ENCODE data around the gene MT1X. TPM values are rescaled to one million over a fixed set of nuclear protein-coding genes. Genes with fewer than 3 reads are reported as not detected.

Gene MT1X
- total and polyA plus RNA-seq, 2 of the 13 experiments (the other 11 are each of a cell fraction or from before 2014, with no cell fraction given), result 19.7 to 288 TPM

DNA sequence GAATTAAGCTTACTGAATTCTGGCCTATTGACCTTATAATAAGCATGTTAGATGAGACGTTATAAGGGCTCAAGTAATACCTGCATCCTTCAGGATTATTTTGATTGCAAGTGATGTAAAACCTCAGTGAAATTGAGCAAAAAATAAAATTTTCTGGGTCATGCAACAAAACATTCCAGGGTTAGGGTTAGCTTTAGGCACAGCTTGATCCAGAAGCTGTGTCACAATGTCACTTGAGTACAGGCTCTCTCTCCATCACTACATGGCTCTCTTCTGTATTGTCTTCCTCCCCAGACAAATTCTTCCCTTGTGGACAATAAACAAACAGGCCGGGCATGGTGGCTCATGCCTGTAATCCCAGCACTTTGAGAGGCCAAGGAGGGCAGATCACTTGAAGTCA lies 44.0 kb downstream of the MT1X start:
- Histone ChIP-seq H3K9ac (ENCODE audit: insufficient read depth, low read depth, low read length) (no peak overlapping the region), H3K4me3 (replicated peaks in 1 of 3; ENCODE audit: insufficient read depth in 1 of 3, low read depth in 2 of 3, low read length in 3 of 3) (no peak overlapping the region), H3K79me2 (ENCODE audit: insufficient read depth, low read length) (peaks cover 13% of the 10 kb centered on the region), H4K20me1 (ENCODE audit: insufficient read depth, low read length) (no peaks in the 10 kb centered on the region), H3K4me1 (ENCODE audit: insufficient read depth, low read length) (peaks cover 34% of the 10 kb centered on the region), H3K27ac (ENCODE audit: extremely low read length, insufficient read depth, low read length) (no peak overlapping the region), H3K36me3 (replicated peaks in 1 of 2; ENCODE audit: control insufficient read depth in 1 of 2, insufficient read depth in 2 of 2, low read length in 2 of 2) (no peaks in the 10 kb centered on the region), H3K4me2 (ENCODE audit: low read depth, low read length) (no peak overlapping the region), H3K9me3 (ENCODE audit: low read length) (no peaks in the 10 kb centered on the region), H2AFZ (ENCODE audit: low read length) (no peak overlapping the region), H3K27me3 (ENCODE audit: control insufficient read depth in 1 of 2, insufficient read depth in 2 of 2, low read length in 2 of 2) (no peaks in the 10 kb centered on the region; a peak in 1 of 5 replicates)
- ATAC-seq, result no peak
- 50% methylated on average over 2 of the region's 2 CpGs for WGBS (ENCODE audit: low lambda C conversion rate)
- ChIA-PET POLR2A (no interaction called here), CTCF (ENCODE audit: low intra/inter-chr PET ratio, low total read pairs) (no interaction called here)
- no TSS peak for BruUV-seq (replicated peaks)
- in situ Hi-C loops (cut with HindIII; ENCODE audit: extremely low pct_ligation_motif_present, low pct_unique_long_range_greater_than_20kb) (no loop called here), intact Hi-C loops (cut with micrococcal nuclease; ENCODE audit: unreplicated experiment) (no loop called here)
- FAIRE-seq, result no peak
- TF ChIP-seq ZNF329 (CRISPR knock-in tag; IDR thresholded peaks at IDR 0.05; ENCODE audit: low read depth) (peak; percentile 95), KDM1A (CRISPR knock-in tag; IDR thresholded peaks at IDR 0.05) (no peak)
- DNase-seq (ENCODE audit: low spot score), result no peak

DNA sequence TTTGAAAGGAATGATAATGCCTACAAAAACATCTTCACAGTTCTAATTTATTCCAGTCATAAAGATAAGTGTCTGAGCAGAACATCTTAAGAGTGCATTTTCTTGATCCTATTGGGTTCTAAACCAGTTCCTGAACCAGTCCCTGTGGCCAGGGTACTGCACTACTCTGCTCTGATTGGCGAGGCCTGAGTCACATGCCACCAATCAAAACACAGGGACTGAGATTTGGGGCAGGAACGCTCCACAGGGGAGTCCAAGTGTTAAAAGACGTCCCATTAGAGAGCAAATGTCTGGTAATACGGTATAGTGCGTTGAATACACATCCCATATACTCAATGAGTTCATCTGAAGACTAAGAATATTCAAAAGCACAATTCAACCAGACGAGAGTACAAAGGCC lies 44.7 kb downstream of the MT1X start:
- intact Hi-C loops (cut with micrococcal nuclease; ENCODE audit: unreplicated experiment), result no loop called here
- no peak for DNase-seq (ENCODE audit: low spot score)
- Histone ChIP-seq H3K27ac (ENCODE audit: extremely low read length, insufficient read depth, low read length) (no peak overlapping the region), H3K9ac (ENCODE audit: insufficient read depth, low read depth, low read length) (no peak overlapping the region), H4K20me1 (ENCODE audit: insufficient read depth, low read length) (no peaks in the 10 kb centered on the region), H3K4me1 (ENCODE audit: insufficient read depth, low read length) (peaks cover 40% of the 10 kb centered on the region), H3K9me3 (ENCODE audit: low read length) (no peaks in the 10 kb centered on the region), H3K79me2 (ENCODE audit: insufficient read depth, low read length) (peaks cover 19% of the 10 kb centered on the region), H3K4me2 (ENCODE audit: low read depth, low read length) (no peak overlapping the region), H3K4me3 (replicated peaks in 1 of 3; ENCODE audit: insufficient read depth in 1 of 3, low read depth in 2 of 3, low read length in 3 of 3) (no peak overlapping the region), H2AFZ (ENCODE audit: low read length) (no peak overlapping the region), H3K27me3 (ENCODE audit: control insufficient read depth in 1 of 2, insufficient read depth in 2 of 2, low read length in 2 of 2) (no peaks in the 10 kb centered on the region; a peak in 1 of 5 replicates), H3K36me3 (replicated peaks in 1 of 2; ENCODE audit: control insufficient read depth in 1 of 2, insufficient read depth in 2 of 2, low read length in 2 of 2) (no peaks in the 10 kb centered on the region)
- ATAC-seq, result no peak
- ChIA-PET POLR2A (no interaction called here), CTCF (ENCODE audit: low intra/inter-chr PET ratio, low total read pairs) (no interaction called here)
- 69% methylated on average over 6 of the region's 6 CpGs for WGBS (ENCODE audit: low lambda C conversion rate)
- in situ Hi-C loops (cut with HindIII; ENCODE audit: extremely low pct_ligation_motif_present, low pct_unique_long_range_greater_than_20kb), result no loop called here
- TF ChIP-seq YEATS4 (CRISPR knock-in tag; IDR thresholded peaks at IDR 0.05; ENCODE audit: borderline replicate concordance), result no peak
- peak; percentile 62 for TF ChIP-seq NFYB (CRISPR knock-in tag; IDR thresholded peaks at IDR 0.05)
- TF ChIP-seq NFYC (CRISPR knock-in tag; IDR thresholded peaks at IDR 0.05), result peak; percentile 24; the same call in 1 of the 2 replicates
- 0 out of 2 replicates have a peak, but pooled peaks have one; percentile 20 for TF ChIP-seq GFI1 (CRISPR knock-in tag; IDR thresholded peaks at IDR 0.05; ENCODE audit: borderline replicate concordance)
- FAIRE-seq, result no peak
- no TSS peak for BruUV-seq (replicated peaks)

Measured in HepG2 (cell line).